ENCODE measurements around the gene APPL2.

GRCh38 chr12:105278043-105278697 lies 42.2 kb upstream of the APPL2 start:
- TF ChIP-seq, protein P1, sequence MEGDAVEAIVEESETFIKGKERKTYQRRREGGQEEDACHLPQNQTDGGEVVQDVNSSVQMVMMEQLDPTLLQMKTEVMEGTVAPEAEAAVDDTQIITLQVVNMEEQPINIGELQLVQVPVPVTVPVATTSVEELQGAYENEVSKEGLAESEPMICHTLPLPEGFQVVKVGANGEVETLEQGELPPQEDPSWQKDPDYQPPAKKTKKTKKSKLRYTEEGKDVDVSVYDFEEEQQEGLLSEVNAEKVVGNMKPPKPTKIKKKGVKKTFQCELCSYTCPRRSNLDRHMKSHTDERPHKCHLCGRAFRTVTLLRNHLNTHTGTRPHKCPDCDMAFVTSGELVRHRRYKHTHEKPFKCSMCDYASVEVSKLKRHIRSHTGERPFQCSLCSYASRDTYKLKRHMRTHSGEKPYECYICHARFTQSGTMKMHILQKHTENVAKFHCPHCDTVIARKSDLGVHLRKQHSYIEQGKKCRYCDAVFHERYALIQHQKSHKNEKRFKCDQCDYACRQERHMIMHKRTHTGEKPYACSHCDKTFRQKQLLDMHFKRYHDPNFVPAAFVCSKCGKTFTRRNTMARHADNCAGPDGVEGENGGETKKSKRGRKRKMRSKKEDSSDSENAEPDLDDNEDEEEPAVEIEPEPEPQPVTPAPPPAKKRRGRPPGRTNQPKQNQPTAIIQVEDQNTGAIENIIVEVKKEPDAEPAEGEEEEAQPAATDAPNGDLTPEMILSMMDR (conservative IDR thresholded peaks at IDR 0.05; ENCODE audit: low read depth, low read length): no peak
- no peak for TF ChIP-seq EZH2 (IDR thresholded peaks at IDR 0.05; ENCODE audit: borderline replicate concordance, low read depth, low read length, poor library complexity, severe bottlenecking)

Data from A673 (cell line).